PFSK-1 (cell line): ENCODE measurements around the gene ABCC10.

Source experiments
- FOXP2 ChIP-seq: optimal IDR thresholded peaks from 2 replicates; pipeline ENCODE3; 2011; ENCODE audit warnings: borderline replicate concordance, control low read depth, inconsistent platforms; ENCODE audit not compliant: insufficient read depth; ENCODE audit errors: extremely low read length, extremely low read depth
- POLR2AphosphoS5 ChIP-seq: IDR thresholded peaks from 2 replicates; pipeline ENCODE4 v1.6.1; 2012; ENCODE audit warnings: low read depth, mild to moderate bottlenecking, control low read depth, low read length, moderate library complexity
- SIN3A ChIP-seq: IDR thresholded peaks from 2 replicates; pipeline ENCODE4 v1.6.1; 2012; ENCODE audit warnings: mild to moderate bottlenecking, low read length, moderate library complexity, borderline replicate concordance; ENCODE audit not compliant: insufficient read depth
- TAF1 ChIP-seq: IDR thresholded peaks from 2 replicates; pipeline ENCODE4 v1.6.1; 2012; ENCODE audit warnings: low read length, control low read depth, borderline replicate concordance; ENCODE audit not compliant: insufficient read depth
- TF ChIP-seq, protein P1 (sequence below), 2 experiments: IDR thresholded peaks; 2 replicates each; pipeline versions ENCODE4 v1.6.1 to v1.8.0; 2011 to 2012; ENCODE audit warnings: low read depth in 2 of 2, low read length in 2 of 2, control low read depth in 1 of 2, inconsistent platforms in 1 of 2, mild to moderate bottlenecking in 1 of 2, moderate library complexity in 1 of 2; ENCODE audit not compliant: insufficient read depth in 1 of 2

DNA sequence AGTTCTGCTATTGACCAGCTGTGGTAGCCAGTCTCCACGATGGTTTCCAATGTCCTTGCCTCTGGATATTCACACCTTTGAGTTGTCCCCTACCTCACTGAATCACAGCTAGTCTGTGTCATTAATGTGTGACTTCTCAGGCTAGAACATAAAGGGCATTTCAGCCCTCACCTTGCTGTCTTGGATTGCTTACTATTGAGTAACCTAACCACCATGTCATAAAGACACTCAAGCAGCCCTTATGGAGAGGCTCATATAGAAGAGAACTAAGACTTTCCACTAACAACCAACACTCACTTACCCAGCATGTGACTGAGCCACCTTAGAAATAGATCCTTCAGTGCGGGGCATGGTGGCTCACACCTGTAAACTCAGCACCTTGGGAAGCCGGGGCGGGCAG lies 19.1 kb upstream of the ABCC10 start:
- TF ChIP-seq POLR2AphosphoS5 = no peak
- no peak for TF ChIP-seq FOXP2
- TF ChIP-seq, protein P1, sequence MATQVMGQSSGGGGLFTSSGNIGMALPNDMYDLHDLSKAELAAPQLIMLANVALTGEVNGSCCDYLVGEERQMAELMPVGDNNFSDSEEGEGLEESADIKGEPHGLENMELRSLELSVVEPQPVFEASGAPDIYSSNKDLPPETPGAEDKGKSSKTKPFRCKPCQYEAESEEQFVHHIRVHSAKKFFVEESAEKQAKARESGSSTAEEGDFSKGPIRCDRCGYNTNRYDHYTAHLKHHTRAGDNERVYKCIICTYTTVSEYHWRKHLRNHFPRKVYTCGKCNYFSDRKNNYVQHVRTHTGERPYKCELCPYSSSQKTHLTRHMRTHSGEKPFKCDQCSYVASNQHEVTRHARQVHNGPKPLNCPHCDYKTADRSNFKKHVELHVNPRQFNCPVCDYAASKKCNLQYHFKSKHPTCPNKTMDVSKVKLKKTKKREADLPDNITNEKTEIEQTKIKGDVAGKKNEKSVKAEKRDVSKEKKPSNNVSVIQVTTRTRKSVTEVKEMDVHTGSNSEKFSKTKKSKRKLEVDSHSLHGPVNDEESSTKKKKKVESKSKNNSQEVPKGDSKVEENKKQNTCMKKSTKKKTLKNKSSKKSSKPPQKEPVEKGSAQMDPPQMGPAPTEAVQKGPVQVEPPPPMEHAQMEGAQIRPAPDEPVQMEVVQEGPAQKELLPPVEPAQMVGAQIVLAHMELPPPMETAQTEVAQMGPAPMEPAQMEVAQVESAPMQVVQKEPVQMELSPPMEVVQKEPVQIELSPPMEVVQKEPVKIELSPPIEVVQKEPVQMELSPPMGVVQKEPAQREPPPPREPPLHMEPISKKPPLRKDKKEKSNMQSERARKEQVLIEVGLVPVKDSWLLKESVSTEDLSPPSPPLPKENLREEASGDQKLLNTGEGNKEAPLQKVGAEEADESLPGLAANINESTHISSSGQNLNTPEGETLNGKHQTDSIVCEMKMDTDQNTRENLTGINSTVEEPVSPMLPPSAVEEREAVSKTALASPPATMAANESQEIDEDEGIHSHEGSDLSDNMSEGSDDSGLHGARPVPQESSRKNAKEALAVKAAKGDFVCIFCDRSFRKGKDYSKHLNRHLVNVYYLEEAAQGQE (IDR thresholded peaks at IDR 0.05; ENCODE audit: insufficient read depth in 1 of 2, low read depth in 2 of 2, low read length in 2 of 2) = no peak
- no peak for TF ChIP-seq TAF1
- TF ChIP-seq SIN3A = no peak
